ELF-1 (cell line): ENCODE results near the gene CFP.
"Not testable (repeated sequence)": the region's sequence is repeated elsewhere in the genome, so short reads cannot be mapped to it uniquely, and the experiment has no call there.

Source experiments
- DNase-seq: peaks from one replicate; pipeline ENCODE4 v3.0.0-alpha.2; 2016; ENCODE audit warnings: low read depth, low spot score

CFP gene

GRCh38 chrX:47629419-47630200 is at the start of gene CFP:
Gene CFP, minus strand, starts transcription at chrX:47629930. Its CDS starts 86 bp downstream, at chrX:47629844.
- no peak for DNase-seq

GRCh38 chrX:47675959-47676859 is 46.5 kb upstream of the CFP start:
- not testable (repeated sequence) for DNase-seq

- DNase-seq = no peak
Observed at GRCh38 chrX:47674776-47675175, 45.0 kb upstream of the CFP start.

- DNase-seq = not testable (repeated sequence)
Observed at GRCh38 chrX:47665797-47666196, 36.1 kb upstream of the CFP start.

- peak; percentile 26 for DNase-seq
Observed at GRCh38 chrX:47664737-47665136, 35.0 kb upstream of the CFP start.

GRCh38 chrX:47662144-47662657 is 32.5 kb upstream of the CFP start:
- peak; percentile 38 for DNase-seq

- DNase-seq = no peak
Observed at GRCh38 chrX:47661539-47661938, 31.8 kb upstream of the CFP start.

GRCh38 chrX:47659421-47659726 is 29.6 kb upstream of the CFP start:
- DNase-seq = no peak

- DNase-seq = peak; percentile 99
Observed at GRCh38 chrX:47658684-47659420, 29.1 kb upstream of the CFP start, which contains the start of gene UXT. Gene UXT, minus strand, starts transcription at chrX:47659180. Its CDS starts 253 bp downstream, at chrX:47658927.

GRCh38 chrX:47658301-47658683 is 28.6 kb upstream of the CFP start:
- DNase-seq = no peak

GRCh38 chrX:47651043-47651905 is 21.5 kb upstream of the CFP start:
- no peak for DNase-seq

- DNase-seq = peak; percentile 100
Observed at GRCh38 chrX:47650164-47651042, 20.7 kb upstream of the CFP start, which contains the start of gene ELK1. Gene ELK1, minus strand, starts transcription at chrX:47650563. Its CDS starts 9,122 bp downstream, at chrX:47641441.

- no peak for DNase-seq
Observed at GRCh38 chrX:47649781-47650163, 20.0 kb upstream of the CFP start.

- DNase-seq = no peak
Observed at GRCh38 chrX:47649271-47649670, 19.5 kb upstream of the CFP start.

- no peak for DNase-seq
Observed at GRCh38 chrX:47648376-47648775, 18.6 kb upstream of the CFP start.

GRCh38 chrX:47646636-47647035 is 16.9 kb upstream of the CFP start:
- DNase-seq = no peak

- DNase-seq = peak; percentile 59
Observed at GRCh38 chrX:47645530-47645929, 15.8 kb upstream of the CFP start.

- DNase-seq = peak; percentile 79
Observed at GRCh38 chrX:47644557-47645091, 14.9 kb upstream of the CFP start.

- DNase-seq = peak; percentile 47
Observed at GRCh38 chrX:47643926-47644325, 14.2 kb upstream of the CFP start.
